Keratinocyte (primary cell): ENCODE data around the gene NRP1. TPM values are rescaled to one million over a fixed set of nuclear protein-coding genes. Genes with fewer than 3 reads are reported as not detected.
A peak's percentile ranks its signal among the peaks of the same experiment; 100 is the strongest.

Experiments used
- DNase-seq: peaks from one replicate; pipeline ENCODE4 v3.0.0-alpha.2; 2011; ENCODE audit warnings: low read depth, missing footprints, low spot score
- FAIRE-seq: peaks from 2 replicates; lab custom pipeline; 2011; peaks lifted over from hg19 to GRCh38; lab: Jason Lieb, UNC
- H2AFZ ChIP-seq: 2 replicates; pipeline ENCODE4 v1.6.0; 2012; ENCODE audit warnings: low read length, control low read depth, inconsistent platforms; ENCODE audit not compliant: control insufficient read depth
- H3K27ac ChIP-seq: 2 replicates; pipeline ENCODE4 v1.5.1; 2011; ENCODE audit warnings: low read length; ENCODE audit not compliant: control insufficient read depth, insufficient read depth
- H3K27me3 ChIP-seq: 3 replicates; pipeline ENCODE4 v1.6.0; 2011; ENCODE audit warnings: low read length; ENCODE audit not compliant: control insufficient read depth, insufficient read depth; ENCODE audit errors: extremely low read depth
- H3K36me3 ChIP-seq, 2 experiments: 2 replicates in 1 of 2; 3 replicates in 1 of 2; pipeline ENCODE4 v1.5.1; 2011; ENCODE audit warnings: low read length in 2 of 2, mild to moderate bottlenecking in 1 of 2; ENCODE audit not compliant: control insufficient read depth in 2 of 2, insufficient read depth in 2 of 2; ENCODE audit errors: extremely low read depth in 1 of 2
- H3K4me1 ChIP-seq: 3 replicates; pipeline ENCODE4 v1.5.1; 2011; ENCODE audit warnings: low read length; ENCODE audit not compliant: control insufficient read depth, insufficient read depth; ENCODE audit errors: extremely low read depth
- H3K4me2 ChIP-seq: 3 replicates; pipeline ENCODE4 v1.6.0; 2011; ENCODE audit warnings: low read depth, low read length; ENCODE audit not compliant: control insufficient read depth, insufficient read depth; ENCODE audit errors: extremely low read depth
- H3K4me3 ChIP-seq, 3 experiments: fragments of 200-600 bp in 1 of 3; sonication (generic) in 1 of 3; 2 replicates in 2 of 3; 3 replicates in 1 of 3; pipeline ENCODE4 v1.5.1; 2011 to 2016; ENCODE audit warnings: low read length in 3 of 3, mild to moderate bottlenecking in 3 of 3, control low read depth in 2 of 3, inconsistent platforms in 1 of 3, low read depth in 1 of 3, mixed read lengths in 1 of 3, mixed run types in 1 of 3, moderate library complexity in 1 of 3; ENCODE audit not compliant: control insufficient read depth in 2 of 3, insufficient read depth in 2 of 3; ENCODE audit errors: extremely low read depth in 1 of 3
- H3K79me2 ChIP-seq: 2 replicates; pipeline ENCODE4 v1.6.0; 2012; ENCODE audit warnings: low read length; ENCODE audit not compliant: control insufficient read depth, insufficient read depth
- H3K9ac ChIP-seq: 3 replicates; pipeline ENCODE4 v1.6.0; 2011; ENCODE audit warnings: low read length; ENCODE audit not compliant: control insufficient read depth, insufficient read depth; ENCODE audit errors: extremely low read depth
- H3K9me1 ChIP-seq: 3 replicates; pipeline ENCODE4 v1.6.0; 2011; ENCODE audit warnings: low read length; ENCODE audit not compliant: control insufficient read depth, insufficient read depth; ENCODE audit errors: extremely low read depth
- H3K9me3 ChIP-seq: 2 replicates; pipeline ENCODE4 v1.5.1; 2012; ENCODE audit warnings: low read depth, low read length; ENCODE audit not compliant: control insufficient read depth
- H4K20me1 ChIP-seq: 3 replicates; pipeline ENCODE4 v1.6.0; 2011; ENCODE audit warnings: low read length; ENCODE audit not compliant: control insufficient read depth, insufficient read depth; ENCODE audit errors: extremely low read depth
- CTCF ChIP-seq, 3 experiments: IDR thresholded peaks in 1 of 3; conservative IDR thresholded peaks in 1 of 3; optimal IDR thresholded peaks in 1 of 3; 2 replicates in 2 of 3; 3 replicates in 1 of 3; pipeline versions ENCODE3 to v1.5.1; 2011; ENCODE audit warnings: low read length in 3 of 3, mild to moderate bottlenecking in 3 of 3, moderate library complexity in 2 of 3, control low read depth in 1 of 3, inconsistent platforms in 1 of 3; ENCODE audit not compliant: insufficient read depth in 2 of 3; ENCODE audit errors: extremely low read depth in 1 of 3
- EZH2 ChIP-seq: IDR thresholded peaks from one replicate; pipeline ENCODE4 v1.6.1; 2012; ENCODE audit warnings: inconsistent platforms, mild to moderate bottlenecking, low read length, moderate library complexity
- dilution Hi-C: fragments of 300-500 bp; cut with MboI; formaldehyde crosslinking; loops from one replicate; pipeline ENCODE4 v1.7.0; 2020; ENCODE audit warnings: low sequenced_read_pairs; ENCODE audit not compliant: extremely low pct_ligation_motif_present
- polyA plus RNA-seq, 5 experiments: library from polyadenylated mRNA; depleted of rRNA in 3 of 5; stranded (reverse) in 3 of 5; stranded (forward) in 1 of 5; unstranded in 1 of 5; fragments of >200 nt; gene quantifications; 1 replicate in 1 of 5; 2 replicates in 3 of 5; 3 replicates in 1 of 5; pipeline versions ENCODE4 v1.2.1 to v1.2.3, GENCODE V29; 2011 to 2012; ENCODE audit warnings: missing spikeins in 2 of 5, low read depth in 1 of 5, low replicate concordance in 1 of 5

Gene NRP1
- polyA plus RNA-seq, 1 donor (not counting 4 experiments of a cell fraction or from before 2014, with no cell fraction given), result 36.2 TPM

DNA sequence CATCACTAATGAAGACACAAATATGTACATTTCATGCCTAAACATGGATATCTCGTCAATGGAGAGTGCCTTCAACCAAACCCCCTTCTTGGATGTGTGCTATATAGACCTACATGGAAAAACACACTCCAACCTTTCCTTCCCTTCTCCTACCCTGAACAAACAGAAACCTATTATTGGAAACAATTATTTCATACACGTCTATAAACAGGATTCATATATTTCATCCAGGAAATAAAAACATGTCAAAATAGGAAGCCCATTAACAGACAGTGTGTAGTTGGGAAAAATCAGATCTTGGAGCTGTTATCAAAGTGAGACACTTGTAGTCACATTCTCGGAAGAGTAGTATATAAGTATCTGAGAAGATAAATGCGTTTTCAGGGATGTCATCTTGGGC, 81.1 kb downstream of the NRP1 start:
- no peak overlapping the region for H2AFZ ChIP-seq
- H4K20me1 ChIP-seq, result no peaks in the 10 kb centered on the region
- peaks cover 5 to 24% of the 10 kb centered on the region in 2 experiments for H3K36me3 ChIP-seq
- H3K4me3 ChIP-seq, result no peak overlapping the region
- dilution Hi-C loops, result no loop called here
- no peak for DNase-seq
- H3K4me1 ChIP-seq, result peaks cover 34% of the 10 kb centered on the region
- no peaks in the 10 kb centered on the region for H3K9me3 ChIP-seq
- H3K9me1 ChIP-seq, result no peaks in the 10 kb centered on the region
- TF ChIP-seq CTCF (optimal IDR thresholded peaks at IDR 0.05 in 1 of 3, IDR thresholded peaks at IDR 0.05 in 1 of 3, conservative IDR thresholded peaks at IDR 0.05 in 1 of 3; ENCODE audit: extremely low read depth in 1 of 3, insufficient read depth in 2 of 3, low read length in 3 of 3), result no peak
- no peak for TF ChIP-seq EZH2
- H3K27me3 ChIP-seq, result no peaks in the 10 kb centered on the region
- FAIRE-seq, result no peak
- H3K79me2 ChIP-seq, result peaks cover 7% of the 10 kb centered on the region
- no peak overlapping the region for H3K9ac ChIP-seq
- H3K4me2 ChIP-seq, result peak overlapping the region; percentile 36
- peak overlapping the region; percentile 67 for H3K27ac ChIP-seq

GRCh38 chr10:33252794-33253203, 81.7 kb downstream of the NRP1 start:
- peaks cover 7% of the 10 kb centered on the region for H3K79me2 ChIP-seq
- FAIRE-seq, result peak; percentile 81
- dilution Hi-C loops, result no loop called here
- H3K27ac ChIP-seq, result peak overlapping the region; percentile 67
- no peak for TF ChIP-seq CTCF (optimal IDR thresholded peaks at IDR 0.05 in 1 of 3, IDR thresholded peaks at IDR 0.05 in 1 of 3, conservative IDR thresholded peaks at IDR 0.05 in 1 of 3; ENCODE audit: extremely low read depth in 1 of 3, insufficient read depth in 2 of 3, low read length in 3 of 3)
- TF ChIP-seq EZH2, result no peak
- H3K4me1 ChIP-seq, result peaks cover 40% of the 10 kb centered on the region
- H3K9me3 ChIP-seq, result no peaks in the 10 kb centered on the region
- peak overlapping the region; percentile 36 for H3K4me2 ChIP-seq
- H3K36me3 ChIP-seq, result peaks cover 4 to 22% of the 10 kb centered on the region in 2 experiments
- no peaks in the 10 kb centered on the region for H3K9me1 ChIP-seq
- H3K4me3 ChIP-seq, result no peak overlapping the region
- no peak overlapping the region for H3K9ac ChIP-seq
- DNase-seq, result no peak
- no peaks in the 10 kb centered on the region for H4K20me1 ChIP-seq
- H2AFZ ChIP-seq, result no peak overlapping the region
- no peaks in the 10 kb centered on the region for H3K27me3 ChIP-seq
